Measurements from ENCODE around the gene LRIT2. TPM values are rescaled to one million over a fixed set of nuclear protein-coding genes. Genes with fewer than 3 reads are reported as not detected.

The LRIT2 gene
- total RNA-seq, 1 experiment from 2014 or later, result not detected

- no peaks in the 10 kb centered on the region for H3K79me2 ChIP-seq (ENCODE audit: low read length)
- ATAC-seq, result no peak
- TF ChIP-seq CTCF (conservative IDR thresholded peaks at IDR 0.05; ENCODE audit: low read depth, low read length) (no peak), EZH2 (IDR thresholded peaks at IDR 0.05; ENCODE audit: low read length, unreplicated experiment) (no peak), EZH2phosphoT487 (IDR thresholded peaks at IDR 0.05; ENCODE audit: borderline replicate concordance, low read length) (no peak)
- no peak overlapping the region for H3K9ac ChIP-seq (ENCODE audit: low read length)
- ChIA-PET POLR2A (ENCODE audit: unreplicated experiment) (no interaction called here), CTCF (no interaction called here)
- H3K4me1 ChIP-seq (ENCODE audit: insufficient read depth, low read length), result no peaks in the 10 kb centered on the region
- H3K36me3 ChIP-seq (ENCODE audit: low read depth, low read length), result no peaks in the 10 kb centered on the region
- H3K4me2 ChIP-seq (ENCODE audit: low read length), result no peak overlapping the region
- BruUV-seq (replicated peaks), result no TSS peak
- no peak overlapping the region for H3K4me3 ChIP-seq (ENCODE audit: low read length)
- H4K20me1 ChIP-seq (ENCODE audit: low read length), result no peaks in the 10 kb centered on the region
- 0 out of 2 replicates have a peak, but pooled peaks cover 6% of the 10 kb centered on the region for H3K27me3 ChIP-seq (ENCODE audit: low read length)
- intact Hi-C loops (cut with micrococcal nuclease), result no loop called here
- H3K27ac ChIP-seq (ENCODE audit: low read length), result no peak overlapping the region
- no peak for DNase-seq
- H2AFZ ChIP-seq (ENCODE audit: low read length), result no peak overlapping the region
- no peaks in the 10 kb centered on the region for H3K9me2 ChIP-seq (replicated peaks; ENCODE audit: low read length)
- no peaks in the 10 kb centered on the region for H3K9me3 ChIP-seq (ENCODE audit: low read length)
- H3F3A ChIP-seq (ENCODE audit: low read length, unreplicated experiment), result no peaks in the 10 kb centered on the region
Measured at GRCh38 chr10:84254552-84255478, 29.5 kb upstream of the LRIT2 start.

- Histone ChIP-seq H3K4me1 (ENCODE audit: insufficient read depth, low read length) (no peaks in the 10 kb centered on the region), H3K9ac (ENCODE audit: low read length) (no peak overlapping the region), H3K4me2 (ENCODE audit: low read length) (no peak overlapping the region), H3K27ac (ENCODE audit: low read length) (no peak overlapping the region), H3K79me2 (ENCODE audit: low read length) (no peaks in the 10 kb centered on the region), H3K36me3 (ENCODE audit: low read depth, low read length) (no peaks in the 10 kb centered on the region), H3K9me3 (ENCODE audit: low read length) (no peaks in the 10 kb centered on the region), H3K9me2 (replicated peaks; ENCODE audit: low read length) (no peaks in the 10 kb centered on the region), H3K4me3 (ENCODE audit: low read length) (no peak overlapping the region), H3K27me3 (ENCODE audit: low read length) (peaks cover 28% of the 10 kb centered on the region), H3F3A (ENCODE audit: low read length, unreplicated experiment) (no peaks in the 10 kb centered on the region), H4K20me1 (ENCODE audit: low read length) (no peaks in the 10 kb centered on the region), H2AFZ (ENCODE audit: low read length) (no peak overlapping the region)
- ChIA-PET CTCF (no interaction called here), POLR2A (ENCODE audit: unreplicated experiment) (no interaction called here)
- ATAC-seq (no peak), DNase-seq (no peak)
- intact Hi-C loops (cut with micrococcal nuclease), result no loop called here
- TF ChIP-seq EZH2 (IDR thresholded peaks at IDR 0.05; ENCODE audit: low read length, unreplicated experiment), result no peak
- TF ChIP-seq CTCF (conservative IDR thresholded peaks at IDR 0.05; ENCODE audit: low read depth, low read length), result no peak
- TF ChIP-seq EZH2phosphoT487 (IDR thresholded peaks at IDR 0.05; ENCODE audit: borderline replicate concordance, low read length), result no peak
- BruUV-seq (replicated peaks), result no TSS peak
Measured at GRCh38 chr10:84248794-84249193, 23.4 kb upstream of the LRIT2 start.

GRCh38 chr10:84247496-84247895 is 22.2 kb upstream of the LRIT2 start:
- Histone ChIP-seq H2AFZ (ENCODE audit: low read length) (no peak overlapping the region), H3K27me3 (ENCODE audit: low read length) (peaks cover 28% of the 10 kb centered on the region), H3K4me3 (ENCODE audit: low read length) (no peak overlapping the region), H3K36me3 (ENCODE audit: low read depth, low read length) (no peaks in the 10 kb centered on the region), H3K4me1 (ENCODE audit: insufficient read depth, low read length) (no peaks in the 10 kb centered on the region), H3K4me2 (ENCODE audit: low read length) (no peak overlapping the region), H3K9me3 (ENCODE audit: low read length) (no peaks in the 10 kb centered on the region), H3K9me2 (replicated peaks; ENCODE audit: low read length) (no peaks in the 10 kb centered on the region), H3F3A (ENCODE audit: low read length, unreplicated experiment) (no peaks in the 10 kb centered on the region), H4K20me1 (ENCODE audit: low read length) (no peaks in the 10 kb centered on the region), H3K9ac (ENCODE audit: low read length) (no peak overlapping the region), H3K79me2 (ENCODE audit: low read length) (no peaks in the 10 kb centered on the region), H3K27ac (ENCODE audit: low read length) (no peak overlapping the region)
- ChIA-PET CTCF (no interaction called here), POLR2A (ENCODE audit: unreplicated experiment) (no interaction called here)
- DNase-seq (no peak), ATAC-seq (no peak)
- intact Hi-C loops (cut with micrococcal nuclease), result no loop called here
- no TSS peak for BruUV-seq (replicated peaks)
- no peak for TF ChIP-seq CTCF (conservative IDR thresholded peaks at IDR 0.05; ENCODE audit: low read depth, low read length)
- no peak for TF ChIP-seq EZH2phosphoT487 (IDR thresholded peaks at IDR 0.05; ENCODE audit: borderline replicate concordance, low read length)
- no peak for TF ChIP-seq EZH2 (IDR thresholded peaks at IDR 0.05; ENCODE audit: low read length, unreplicated experiment)

Data from PC-3 (cell line).